ENCODE results near the gene IQSEC1. TPM values are rescaled to one million over a fixed set of nuclear protein-coding genes. Genes with fewer than 3 reads are reported as not detected.

The IQSEC1 gene
- total RNA-seq, 4 donors from 2014 or later: 13.7 to 59.4 (median 35.5) TPM

DNA sequence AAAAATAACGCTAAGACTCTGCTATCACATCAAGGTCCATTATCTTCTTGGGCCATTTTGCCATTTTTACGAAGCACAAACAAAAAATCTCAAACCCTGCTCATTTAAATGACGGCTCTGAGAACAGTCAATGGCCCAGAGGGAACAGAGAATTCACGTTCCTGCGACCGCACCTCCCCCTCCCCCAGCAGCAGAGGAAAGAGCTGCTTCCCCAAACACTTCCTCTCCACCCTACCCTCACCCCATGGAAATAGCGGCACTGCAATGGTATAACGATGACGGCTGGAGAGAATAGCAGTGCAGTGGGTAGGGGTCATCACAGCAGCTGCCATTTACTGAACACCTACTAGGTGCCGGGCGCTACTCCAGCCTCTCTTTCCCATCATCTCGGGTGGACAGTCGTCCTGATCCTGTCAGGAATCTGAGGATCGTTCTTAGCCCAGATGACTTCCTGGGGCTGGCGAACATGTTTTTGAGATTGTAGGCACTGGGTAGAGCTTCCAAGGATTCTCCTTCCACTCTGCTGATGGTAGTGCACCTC is 113.3 kb downstream of the IQSEC1 start:
- Histone ChIP-seq H3K4me1 (peaks cover 0 to 67% (median 15%) of the 10 kb centered on the region in 4 donors), H3K27me3 (no peaks in the 10 kb centered on the region), H3K27ac (peak overlapping the region in 1 of 4 donors; percentile 58), H3K36me3 (no peaks in the 10 kb centered on the region), H3K4me3 (no peak overlapping the region), H3K9me3 (no peaks in the 10 kb centered on the region)
- TF ChIP-seq, protein P1, sequence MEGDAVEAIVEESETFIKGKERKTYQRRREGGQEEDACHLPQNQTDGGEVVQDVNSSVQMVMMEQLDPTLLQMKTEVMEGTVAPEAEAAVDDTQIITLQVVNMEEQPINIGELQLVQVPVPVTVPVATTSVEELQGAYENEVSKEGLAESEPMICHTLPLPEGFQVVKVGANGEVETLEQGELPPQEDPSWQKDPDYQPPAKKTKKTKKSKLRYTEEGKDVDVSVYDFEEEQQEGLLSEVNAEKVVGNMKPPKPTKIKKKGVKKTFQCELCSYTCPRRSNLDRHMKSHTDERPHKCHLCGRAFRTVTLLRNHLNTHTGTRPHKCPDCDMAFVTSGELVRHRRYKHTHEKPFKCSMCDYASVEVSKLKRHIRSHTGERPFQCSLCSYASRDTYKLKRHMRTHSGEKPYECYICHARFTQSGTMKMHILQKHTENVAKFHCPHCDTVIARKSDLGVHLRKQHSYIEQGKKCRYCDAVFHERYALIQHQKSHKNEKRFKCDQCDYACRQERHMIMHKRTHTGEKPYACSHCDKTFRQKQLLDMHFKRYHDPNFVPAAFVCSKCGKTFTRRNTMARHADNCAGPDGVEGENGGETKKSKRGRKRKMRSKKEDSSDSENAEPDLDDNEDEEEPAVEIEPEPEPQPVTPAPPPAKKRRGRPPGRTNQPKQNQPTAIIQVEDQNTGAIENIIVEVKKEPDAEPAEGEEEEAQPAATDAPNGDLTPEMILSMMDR (IDR thresholded peaks at IDR 0.05): no peak
- TF ChIP-seq POLR2A (IDR thresholded peaks at IDR 0.05): no peak
- DNase-seq: peak in 2 of 3 donors; percentile 61 to 75

GRCh38 chr3:12959410-12959809 is 113.8 kb downstream of the IQSEC1 start:
- Histone ChIP-seq H3K4me1 (peaks cover 0 to 67% (median 18%) of the 10 kb centered on the region in 4 donors), H3K36me3 (no peaks in the 10 kb centered on the region), H3K27me3 (no peaks in the 10 kb centered on the region), H3K27ac (peak overlapping the region in 1 of 4 donors; percentile 58), H3K9me3 (no peaks in the 10 kb centered on the region), H3K4me3 (no peak overlapping the region)
- TF ChIP-seq, protein P1 (IDR thresholded peaks at IDR 0.05): no peak
- no peak for TF ChIP-seq POLR2A (IDR thresholded peaks at IDR 0.05)
- no peak for DNase-seq

DNA sequence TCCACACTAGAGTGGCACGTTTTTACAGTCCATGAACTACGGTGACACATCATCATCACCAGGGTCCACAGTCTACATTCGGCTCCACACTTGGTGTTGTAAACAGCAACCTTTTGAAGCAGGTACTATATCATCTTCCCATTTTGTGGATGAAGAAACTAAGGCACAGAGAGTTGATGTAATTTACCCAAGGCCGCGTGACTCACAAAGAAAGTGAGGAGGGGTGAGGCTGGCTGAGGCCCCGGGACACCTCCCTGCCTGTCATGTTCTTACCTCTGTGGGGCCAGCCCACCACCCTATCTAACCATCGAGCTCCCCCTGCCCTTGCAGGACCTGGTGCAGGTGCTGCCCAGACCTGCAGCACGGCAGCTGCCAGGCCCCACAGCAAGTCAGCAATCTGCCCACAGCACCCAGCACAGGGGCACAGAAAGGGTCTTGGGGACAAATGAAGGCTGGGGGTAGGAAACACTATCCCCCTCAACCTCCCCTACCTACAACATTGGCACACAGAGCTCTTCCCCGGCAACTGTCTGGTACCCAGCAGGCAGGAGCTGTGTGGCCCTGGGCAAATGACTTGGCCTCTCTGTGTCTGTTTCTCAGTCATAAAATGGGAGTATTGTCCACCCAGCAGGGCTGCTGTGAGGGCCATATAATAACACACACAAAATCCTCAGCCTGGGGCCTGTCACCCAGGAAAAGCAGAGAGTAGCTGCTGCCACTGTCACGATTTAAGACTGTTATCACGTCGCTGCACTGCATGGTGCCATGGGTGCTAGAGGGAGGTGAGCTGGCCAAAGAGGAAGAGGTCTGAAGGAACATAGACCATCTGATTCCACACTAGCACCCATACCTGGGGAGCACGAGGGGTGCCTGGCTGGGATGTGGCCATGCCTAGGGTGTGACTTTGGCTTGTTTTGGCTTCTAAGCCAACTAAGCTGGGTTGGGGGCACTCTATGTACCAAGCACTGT is 115.1 kb downstream of the IQSEC1 start:
- TF ChIP-seq, protein P1 (IDR thresholded peaks at IDR 0.05): no peak
- no peak for TF ChIP-seq POLR2A (IDR thresholded peaks at IDR 0.05)
- Histone ChIP-seq H3K9me3 (no peaks in the 10 kb centered on the region), H3K4me1 (peaks cover 0 to 66% (median 16%) of the 10 kb centered on the region in 4 donors), H3K4me3 (no peak overlapping the region), H3K27ac (peak overlapping the region in 2 of 4 donors; percentile 38 to 40), H3K27me3 (no peaks in the 10 kb centered on the region), H3K36me3 (no peaks in the 10 kb centered on the region)
- no peak for DNase-seq

GRCh38 chr3:12957339-12957738 is 115.9 kb downstream of the IQSEC1 start:
- H3K27me3 ChIP-seq: no peaks in the 10 kb centered on the region
- H3K4me3 ChIP-seq: no peak overlapping the region
- H3K4me1 ChIP-seq: peaks cover 0 to 62% (median 16%) of the 10 kb centered on the region in 4 donors
- TF ChIP-seq POLR2A (IDR thresholded peaks at IDR 0.05): no peak
- peak overlapping the region in 2 of 4 donors; percentile 38 to 40 for H3K27ac ChIP-seq
- DNase-seq: no peak
- no peaks in the 10 kb centered on the region for H3K9me3 ChIP-seq
- H3K36me3 ChIP-seq: no peaks in the 10 kb centered on the region

DNA sequence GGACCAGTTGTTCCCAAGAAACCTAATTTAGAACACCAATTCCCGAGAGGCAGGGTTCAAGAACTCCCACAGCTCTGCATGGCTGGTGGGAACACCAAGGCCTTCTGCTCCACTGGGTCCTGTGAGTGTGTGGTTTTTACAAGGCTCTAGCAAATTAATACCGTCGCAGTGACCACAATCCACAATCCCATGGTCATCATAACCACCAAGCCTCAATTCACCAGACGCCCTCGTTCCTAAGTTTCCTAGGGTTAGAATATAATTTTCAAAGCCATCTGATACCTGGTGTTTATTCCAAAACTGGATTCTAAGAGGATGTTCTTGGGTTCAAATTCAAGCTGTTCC is 116.9 kb downstream of the IQSEC1 start:
- Histone ChIP-seq H3K27me3 (no peaks in the 10 kb centered on the region), H3K9me3 (no peaks in the 10 kb centered on the region), H3K36me3 (no peaks in the 10 kb centered on the region), H3K4me1 (peaks cover 0 to 52% (median 16%) of the 10 kb centered on the region in 4 donors), H3K27ac (peak overlapping the region in 1 of 4 donors; percentile 25), H3K4me3 (no peak overlapping the region)
- TF ChIP-seq POLR2A (IDR thresholded peaks at IDR 0.05): no peak
- TF ChIP-seq, protein P1 (IDR thresholded peaks at IDR 0.05): no peak
- DNase-seq: no peak

Measured in Peyer's patch (tissue), 4 donors.